K562 (cell line): ENCODE results near the gene CCDC194. TPM values are rescaled to one million over a fixed set of nuclear protein-coding genes. Genes with fewer than 3 reads are reported as not detected.

Source experiments
- ATF1 ChIP-seq, 2 experiments: fragments of 450-650 bp in 1 of 2; IDR thresholded peaks; 2 replicates each; pipeline ENCODE4 v1.6.1; 2016; ENCODE audit warnings: missing compliant biosample characterization in 1 of 2, missing genetic modification characterization in 1 of 2
- FOXJ3 ChIP-seq: sonication (generic); formaldehyde crosslinking; IDR thresholded peaks from 2 replicates; pipeline ENCODE4 v1.4.0; 2020; ENCODE audit warnings: mild to moderate bottlenecking, missing genetic modification reagents
- FOXK1 ChIP-seq: sonication (generic); formaldehyde crosslinking; IDR thresholded peaks from 2 replicates; pipeline ENCODE4 v1.8.0; 2022; ENCODE audit warnings: missing genetic modification reagents, mild to moderate bottlenecking, borderline replicate concordance
- HDGF ChIP-seq: fragments of 450-650 bp; IDR thresholded peaks from 2 replicates; pipeline ENCODE4 v1.6.1; 2016
- MCM2 ChIP-seq: fragments of 450-650 bp; IDR thresholded peaks from 2 replicates; pipeline ENCODE4 v1.6.1; 2017; ENCODE audit warnings: low read depth, mild to moderate bottlenecking
- MYBL2 ChIP-seq, 2 experiments: fragments of 450-650 bp in 1 of 2; sonication (generic) in 1 of 2; formaldehyde crosslinking in 1 of 2; IDR thresholded peaks; 2 replicates each; pipeline versions ENCODE4 v1.6.1 to v1.8.1; 2017 to 2022; ENCODE audit warnings: borderline replicate concordance in 1 of 2, inconsistent platforms in 1 of 2, low read depth in 1 of 2, mild to moderate bottlenecking in 1 of 2, missing genetic modification reagents in 1 of 2, moderate library complexity in 1 of 2
- NEUROD1 ChIP-seq: fragments of 150-350 bp; IDR thresholded peaks from 2 replicates; pipeline ENCODE4 v1.6.1; 2014; ENCODE audit warnings: borderline replicate concordance, low read length, low read depth; ENCODE audit not compliant: partially characterized antibody
- RFX1 ChIP-seq: fragments of 450-650 bp; IDR thresholded peaks from 2 replicates; pipeline ENCODE4 v1.6.1; 2016; ENCODE audit warnings: mild to moderate bottlenecking, moderate library complexity
- RHOXF2B ChIP-seq: fragments of 250-450 bp; sonication (Bioruptor Pico); conservative IDR thresholded peaks from 2 replicates; pipeline ENCODE4 v1.5.1; 2021
- SMARCB1 ChIP-seq: IDR thresholded peaks from 2 replicates; pipeline ENCODE4 v1.6.1; 2011; ENCODE audit warnings: improper control_type of control experiment, low read depth; ENCODE audit not compliant: insufficient read length
- SRSF3 ChIP-seq: fragments of 200-400 bp; formaldehyde crosslinking; IDR thresholded peaks from 2 replicates; pipeline ENCODE4 v1.6.1; 2016; ENCODE audit warnings: mild to moderate bottlenecking, low read length, moderate library complexity; ENCODE audit not compliant: insufficient read depth
- STAG1 ChIP-seq: sonication (generic); formaldehyde crosslinking; IDR thresholded peaks from 2 replicates; pipeline ENCODE4 v1.5.0; 2020; ENCODE audit warnings: missing genetic modification reagents, borderline replicate concordance
- TAF7 ChIP-seq: fragments of 450-650 bp; IDR thresholded peaks from 2 replicates; pipeline ENCODE4 v1.6.1; 2016; ENCODE audit warnings: missing genetic modification characterization, missing compliant biosample characterization
- ZBED1 ChIP-seq: IDR thresholded peaks from 2 replicates; pipeline ENCODE4 v1.6.1; 2014
- ZFPM2 ChIP-seq: fragments of 250-450 bp; sonication (Bioruptor Pico); IDR thresholded peaks from 2 replicates; pipeline ENCODE4 v1.5.1; 2022; ENCODE audit warnings: mild to moderate bottlenecking
- polyA plus RNA-seq, 8 experiments: library from polyadenylated mRNA; depleted of rRNA in 4 of 8; stranded (reverse) in 5 of 8; unstranded in 3 of 8; fragments of >200 nt; fragmentation: Nextera tagmentation in 2 of 8; fragmentation: Illumina TruSeq in 1 of 8; extraction: Ambion mirVana in 2 of 8; extraction: Trizol in 1 of 8; gene quantifications; 2 replicates each; pipeline versions ENCODE4 v1.2.1 to v1.2.3, GENCODE V29; 2011 to 2014; ENCODE audit warnings: inconsistent platforms in 1 of 8, missing spikeins in 1 of 8
- total RNA-seq, 7 experiments: library from RNA; depleted of rRNA in 6 of 7; stranded (reverse); fragments of >200 nt in 6 of 7; fragmentation: Illumina TruSeq in 2 of 7; extraction: Trizol in 2 of 7; gene quantifications; 2 replicates each; pipeline versions ENCODE4 v1.2.1 to v1.2.3, GENCODE V29; 2011 to 2021; ENCODE audit warnings: low replicate concordance in 1 of 7
- TF ChIP-seq, protein P1 (sequence below), 2 experiments: fragments of 450-650 bp in 1 of 2; sonication (generic) in 1 of 2; formaldehyde crosslinking in 1 of 2; IDR thresholded peaks in 1 of 2; conservative IDR thresholded peaks in 1 of 2; 2 replicates each; pipeline versions ENCODE4 v1.6.1 to v1.8.1; 2016 to 2023; ENCODE audit warnings: mild to moderate bottlenecking in 2 of 2, moderate library complexity in 2 of 2, inconsistent platforms in 1 of 2, missing genetic modification reagents in 1 of 2
- TF ChIP-seq, protein P2 (sequence below): sonication (generic); formaldehyde crosslinking; IDR thresholded peaks from 2 replicates; pipeline ENCODE4 v1.8.0; 2022; ENCODE audit warnings: mild to moderate bottlenecking, low read depth, missing genetic modification reagents
- TF ChIP-seq, protein P3 (sequence below): fragments of 250-450 bp; sonication (Bioruptor Pico); IDR thresholded peaks from 2 replicates; pipeline ENCODE4 v1.4.0; 2020; ENCODE audit warnings: borderline replicate concordance
- TF ChIP-seq, protein P4 (sequence below): fragments of 450-650 bp; IDR thresholded peaks from 2 replicates; pipeline ENCODE4 v1.6.1; 2017; ENCODE audit warnings: antibody characterized with exemption
- TF ChIP-seq, protein P5 (sequence below): fragments of 450-650 bp; IDR thresholded peaks from 2 replicates; pipeline ENCODE4 v1.6.1; 2016; ENCODE audit warnings: missing biosample characterization, missing genetic modification characterization

Gene CCDC194
- total and polyA plus RNA-seq, 9 of the 15 experiments (the other 6 are each of a cell fraction or from before 2014, with no cell fraction given), result 0.13 to 1.3 (median 0.39) TPM; not detected in 3

DNA sequence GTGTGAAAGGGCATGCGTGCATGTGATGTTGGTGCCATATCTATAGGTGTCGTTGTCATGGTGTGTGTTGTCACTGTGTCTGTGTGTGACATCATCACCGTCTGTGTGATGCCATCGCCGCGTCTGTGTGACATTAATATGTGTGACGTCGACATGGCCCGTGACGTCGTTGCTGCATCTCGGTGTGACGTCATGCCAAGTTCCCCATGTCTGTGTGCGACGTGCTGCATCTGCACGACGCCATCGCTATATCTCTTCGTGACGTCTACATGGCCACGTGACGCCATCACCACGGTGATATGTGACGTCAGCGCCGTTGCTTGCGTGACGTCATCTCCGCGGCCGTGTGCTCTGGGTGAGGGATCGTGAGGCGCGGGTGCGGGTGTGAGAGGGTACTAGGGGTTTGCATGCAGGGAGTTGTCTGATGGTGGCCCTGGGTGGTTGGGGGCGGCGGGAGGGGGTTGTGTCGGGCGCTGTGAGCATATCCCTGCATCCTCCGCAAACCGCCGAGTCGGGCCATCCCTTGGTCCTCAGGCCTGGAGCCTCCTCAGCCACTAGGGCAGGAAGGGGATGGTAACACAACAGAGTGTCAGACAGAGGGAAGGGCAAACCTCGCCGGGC, 42.1 kb downstream of the CCDC194 start (continued):
- no peak for TF ChIP-seq ZFPM2 (CRISPR knock-in tag)
- TF ChIP-seq, protein P1, sequence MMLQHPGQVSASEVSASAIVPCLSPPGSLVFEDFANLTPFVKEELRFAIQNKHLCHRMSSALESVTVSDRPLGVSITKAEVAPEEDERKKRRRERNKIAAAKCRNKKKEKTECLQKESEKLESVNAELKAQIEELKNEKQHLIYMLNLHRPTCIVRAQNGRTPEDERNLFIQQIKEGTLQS (IDR thresholded peaks at IDR 0.05), result peak; percentile 97
- TF ChIP-seq, protein P1 (CRISPR knock-in tag; conservative IDR thresholded peaks at IDR 0.05), result no peak
- no peak for TF ChIP-seq SRSF3
- TF ChIP-seq TAF7 (tag), result no peak
- no peak for TF ChIP-seq RHOXF2B (CRISPR knock-in tag)
- no peak for TF ChIP-seq NEUROD1
- TF ChIP-seq SMARCB1, result no peak
- 0 out of 2 replicates have a peak, but pooled peaks have one; percentile 17 for TF ChIP-seq FOXK1 (CRISPR knock-in tag)
- TF ChIP-seq RFX1, result no peak; the same call in 1 of the 2 replicates
- TF ChIP-seq, protein P2, sequence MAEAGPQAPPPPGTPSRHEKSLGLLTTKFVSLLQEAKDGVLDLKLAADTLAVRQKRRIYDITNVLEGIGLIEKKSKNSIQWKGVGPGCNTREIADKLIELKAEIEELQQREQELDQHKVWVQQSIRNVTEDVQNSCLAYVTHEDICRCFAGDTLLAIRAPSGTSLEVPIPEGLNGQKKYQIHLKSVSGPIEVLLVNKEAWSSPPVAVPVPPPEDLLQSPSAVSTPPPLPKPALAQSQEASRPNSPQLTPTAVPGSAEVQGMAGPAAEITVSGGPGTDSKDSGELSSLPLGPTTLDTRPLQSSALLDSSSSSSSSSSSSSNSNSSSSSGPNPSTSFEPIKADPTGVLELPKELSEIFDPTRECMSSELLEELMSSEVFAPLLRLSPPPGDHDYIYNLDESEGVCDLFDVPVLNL (CRISPR knock-in tag), result no peak
- TF ChIP-seq FOXJ3, result no peak
- no peak for TF ChIP-seq MYBL2 (IDR thresholded peaks at IDR 0.05; ENCODE audit: low read depth)
- TF ChIP-seq MYBL2 (CRISPR knock-in tag; IDR thresholded peaks at IDR 0.05; ENCODE audit: borderline replicate concordance), result no peak
- TF ChIP-seq, protein P3, sequence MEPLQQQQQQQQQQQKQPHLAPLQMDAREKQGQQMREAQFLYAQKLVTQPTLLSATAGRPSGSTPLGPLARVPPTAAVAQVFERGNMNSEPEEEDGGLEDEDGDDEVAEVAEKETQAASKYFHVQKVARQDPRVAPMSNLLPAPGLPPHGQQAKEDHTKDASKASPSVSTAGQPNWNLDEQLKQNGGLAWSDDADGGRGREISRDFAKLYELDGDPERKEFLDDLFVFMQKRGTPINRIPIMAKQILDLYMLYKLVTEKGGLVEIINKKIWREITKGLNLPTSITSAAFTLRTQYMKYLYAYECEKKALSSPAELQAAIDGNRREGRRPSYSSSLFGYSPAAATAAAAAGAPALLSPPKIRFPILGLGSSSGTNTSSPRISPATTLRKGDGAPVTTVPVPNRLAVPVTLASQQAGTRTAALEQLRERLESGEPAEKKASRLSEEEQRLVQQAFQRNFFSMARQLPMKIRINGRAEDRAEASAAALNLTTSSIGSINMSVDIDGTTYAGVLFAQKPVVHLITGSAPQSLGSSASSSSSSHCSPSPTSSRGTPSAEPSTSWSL (CRISPR knock-in tag), result no peak
- TF ChIP-seq, protein P4, sequence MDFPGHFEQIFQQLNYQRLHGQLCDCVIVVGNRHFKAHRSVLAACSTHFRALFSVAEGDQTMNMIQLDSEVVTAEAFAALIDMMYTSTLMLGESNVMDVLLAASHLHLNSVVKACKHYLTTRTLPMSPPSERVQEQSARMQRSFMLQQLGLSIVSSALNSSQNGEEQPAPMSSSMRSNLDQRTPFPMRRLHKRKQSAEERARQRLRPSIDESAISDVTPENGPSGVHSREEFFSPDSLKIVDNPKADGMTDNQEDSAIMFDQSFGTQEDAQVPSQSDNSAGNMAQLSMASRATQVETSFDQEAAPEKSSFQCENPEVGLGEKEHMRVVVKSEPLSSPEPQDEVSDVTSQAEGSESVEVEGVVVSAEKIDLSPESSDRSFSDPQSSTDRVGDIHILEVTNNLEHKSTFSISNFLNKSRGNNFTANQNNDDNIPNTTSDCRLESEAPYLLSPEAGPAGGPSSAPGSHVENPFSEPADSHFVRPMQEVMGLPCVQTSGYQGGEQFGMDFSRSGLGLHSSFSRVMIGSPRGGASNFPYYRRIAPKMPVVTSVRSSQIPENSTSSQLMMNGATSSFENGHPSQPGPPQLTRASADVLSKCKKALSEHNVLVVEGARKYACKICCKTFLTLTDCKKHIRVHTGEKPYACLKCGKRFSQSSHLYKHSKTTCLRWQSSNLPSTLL, result no peak
- peak; percentile 88 for TF ChIP-seq ATF1 (CRISPR knock-in tag; IDR thresholded peaks at IDR 0.05)
- TF ChIP-seq ATF1 (tag; IDR thresholded peaks at IDR 0.05), result peak; percentile 100
- TF ChIP-seq MCM2, result no peak
- TF ChIP-seq HDGF, result no peak
- no peak for TF ChIP-seq ZBED1
- TF ChIP-seq, protein P5, sequence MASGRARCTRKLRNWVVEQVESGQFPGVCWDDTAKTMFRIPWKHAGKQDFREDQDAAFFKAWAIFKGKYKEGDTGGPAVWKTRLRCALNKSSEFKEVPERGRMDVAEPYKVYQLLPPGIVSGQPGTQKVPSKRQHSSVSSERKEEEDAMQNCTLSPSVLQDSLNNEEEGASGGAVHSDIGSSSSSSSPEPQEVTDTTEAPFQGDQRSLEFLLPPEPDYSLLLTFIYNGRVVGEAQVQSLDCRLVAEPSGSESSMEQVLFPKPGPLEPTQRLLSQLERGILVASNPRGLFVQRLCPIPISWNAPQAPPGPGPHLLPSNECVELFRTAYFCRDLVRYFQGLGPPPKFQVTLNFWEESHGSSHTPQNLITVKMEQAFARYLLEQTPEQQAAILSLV, result no peak
- no peak for TF ChIP-seq STAG1 (CRISPR knock-in tag)
